Measurements from ENCODE around the gene MDN1. TPM values are rescaled to one million over a fixed set of nuclear protein-coding genes. Genes with fewer than 3 reads are reported as not detected.

MDN1 gene
- total and polyA plus RNA-seq, 2 of the 13 experiments (the other 11 are each of a cell fraction or from before 2014, with no cell fraction given): 18.8 to 52.9 TPM

- 89% methylated on average over 1 of the region's 1 CpG for WGBS (ENCODE audit: low lambda C conversion rate)
Observed at GRCh38 chr6:89789980-89790379, 29.6 kb downstream of the MDN1 start.

More at GRCh38 chr6:89789980-89790379, 29.6 kb downstream of the MDN1 start:
- Histone ChIP-seq H3K4me1 (ENCODE audit: insufficient read depth, low read length) (peaks cover 17% of the 10 kb centered on the region), H3K4me3 (replicated peaks in 1 of 3; ENCODE audit: insufficient read depth in 1 of 3, low read depth in 2 of 3, low read length in 3 of 3) (no peak overlapping the region), H2AFZ (ENCODE audit: low read length) (no peak overlapping the region), H3K9me3 (ENCODE audit: low read length) (no peaks in the 10 kb centered on the region), H3K36me3 (replicated peaks in 1 of 2; ENCODE audit: control insufficient read depth in 1 of 2, insufficient read depth in 2 of 2, low read length in 2 of 2) (peaks cover 16 to 68% of the 10 kb centered on the region in 2 experiments), H3K27ac (ENCODE audit: extremely low read length, insufficient read depth, low read length) (no peak overlapping the region), H3K27me3 (ENCODE audit: control insufficient read depth in 1 of 2, insufficient read depth in 2 of 2, low read length in 2 of 2) (no peaks in the 10 kb centered on the region), H3K79me2 (ENCODE audit: insufficient read depth, low read length) (no peaks in the 10 kb centered on the region), H4K20me1 (ENCODE audit: insufficient read depth, low read length) (no peaks in the 10 kb centered on the region), H3K9ac (ENCODE audit: insufficient read depth, low read depth, low read length) (no peak overlapping the region), H3K4me2 (ENCODE audit: low read depth, low read length) (no peak overlapping the region)
- DNase-seq (ENCODE audit: low spot score) (no peak), FAIRE-seq (no peak), ATAC-seq (no peak)
- TF ChIP-seq MZF1 (CRISPR knock-in tag; IDR thresholded peaks at IDR 0.05; ENCODE audit: borderline replicate concordance) (no peak), SP140L (CRISPR knock-in tag; IDR thresholded peaks at IDR 0.05; ENCODE audit: borderline replicate concordance) (no peak), FOXO1 (CRISPR knock-in tag; IDR thresholded peaks at IDR 0.05) (no peak), PPARG (CRISPR knock-in tag; conservative IDR thresholded peaks at IDR 0.05) (no peak), GPBP1L1 (CRISPR knock-in tag; IDR thresholded peaks at IDR 0.05) (no peak), ZNF782 (CRISPR knock-in tag; IDR thresholded peaks at IDR 0.05; ENCODE audit: borderline replicate concordance) (no peak), KLF13 (CRISPR knock-in tag; IDR thresholded peaks at IDR 0.05) (no peak), HNF4A (CRISPR knock-in tag; IDR thresholded peaks at IDR 0.05) (no peak), ZNF382 (CRISPR knock-in tag; IDR thresholded peaks at IDR 0.05; ENCODE audit: borderline replicate concordance) (no peak), ADNP (CRISPR knock-in tag; IDR thresholded peaks at IDR 0.05) (no peak), FUBP1 (CRISPR knock-in tag; IDR thresholded peaks at IDR 0.05; ENCODE audit: borderline replicate concordance) (no peak), BCL6 (CRISPR knock-in tag; IDR thresholded peaks at IDR 0.05) (no peak), ZNF317 (CRISPR knock-in tag; IDR thresholded peaks at IDR 0.05) (no peak), STAG1 (CRISPR knock-in tag; IDR thresholded peaks at IDR 0.05) (no peak)
- TF ChIP-seq, protein P1, sequence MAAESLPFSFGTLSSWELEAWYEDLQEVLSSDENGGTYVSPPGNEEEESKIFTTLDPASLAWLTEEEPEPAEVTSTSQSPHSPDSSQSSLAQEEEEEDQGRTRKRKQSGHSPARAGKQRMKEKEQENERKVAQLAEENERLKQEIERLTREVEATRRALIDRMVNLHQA (CRISPR knock-in tag; IDR thresholded peaks at IDR 0.05): no peak
- TF ChIP-seq, protein P2, sequence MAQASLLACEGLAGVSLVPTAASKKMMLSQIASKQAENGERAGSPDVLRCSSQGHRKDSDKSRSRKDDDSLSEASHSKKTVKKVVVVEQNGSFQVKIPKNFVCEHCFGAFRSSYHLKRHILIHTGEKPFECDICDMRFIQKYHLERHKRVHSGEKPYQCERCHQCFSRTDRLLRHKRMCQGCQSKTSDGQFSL (CRISPR knock-in tag; IDR thresholded peaks at IDR 0.05): no peak
- ChIA-PET CTCF (ENCODE audit: low intra/inter-chr PET ratio, low total read pairs) (no interaction called here), POLR2A (no interaction called here)
- intact Hi-C loops (cut with micrococcal nuclease; ENCODE audit: unreplicated experiment): loop anchor here (5.0 kb wide), 1 partner anchor 83 kb away; no protein-coding TSS in a partner anchor
- no TSS peak for BruUV-seq (replicated peaks)
- in situ Hi-C loops (cut with HindIII; ENCODE audit: extremely low pct_ligation_motif_present, low pct_unique_long_range_greater_than_20kb): no loop called here

Data from HepG2 (cell line).